ENCODE measurements around the gene TFCP2L1. TPM values are rescaled to one million over a fixed set of nuclear protein-coding genes. Genes with fewer than 3 reads are reported as not detected.
"Not testable (repeated sequence)": the region's sequence is repeated elsewhere in the genome, so short reads cannot be mapped to it uniquely, and the experiment has no call there.

The TFCP2L1 gene
- total RNA-seq, 1 experiment from 2014 or later = 1.8 TPM

DNA sequence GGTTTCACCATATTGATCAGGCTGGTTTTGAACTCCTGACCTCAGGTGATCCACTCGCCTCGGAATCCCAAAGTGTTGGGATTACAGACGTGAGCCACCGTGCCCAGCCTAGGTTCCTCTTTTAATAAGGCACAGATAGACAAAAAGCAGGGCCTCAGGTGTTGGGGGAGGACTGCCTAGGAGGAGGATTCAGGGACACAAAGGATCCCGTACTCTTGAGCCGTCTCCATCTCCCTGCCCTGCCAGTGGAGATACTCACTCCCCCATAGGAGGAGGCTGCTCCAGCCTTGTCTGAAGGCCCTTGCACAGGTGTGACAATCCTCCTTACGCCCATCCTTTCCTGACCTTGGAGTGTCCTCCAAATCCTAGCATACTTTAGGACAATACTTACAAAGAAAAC, 32.0 kb upstream of the TFCP2L1 start:
- TF ChIP-seq, protein P1, sequence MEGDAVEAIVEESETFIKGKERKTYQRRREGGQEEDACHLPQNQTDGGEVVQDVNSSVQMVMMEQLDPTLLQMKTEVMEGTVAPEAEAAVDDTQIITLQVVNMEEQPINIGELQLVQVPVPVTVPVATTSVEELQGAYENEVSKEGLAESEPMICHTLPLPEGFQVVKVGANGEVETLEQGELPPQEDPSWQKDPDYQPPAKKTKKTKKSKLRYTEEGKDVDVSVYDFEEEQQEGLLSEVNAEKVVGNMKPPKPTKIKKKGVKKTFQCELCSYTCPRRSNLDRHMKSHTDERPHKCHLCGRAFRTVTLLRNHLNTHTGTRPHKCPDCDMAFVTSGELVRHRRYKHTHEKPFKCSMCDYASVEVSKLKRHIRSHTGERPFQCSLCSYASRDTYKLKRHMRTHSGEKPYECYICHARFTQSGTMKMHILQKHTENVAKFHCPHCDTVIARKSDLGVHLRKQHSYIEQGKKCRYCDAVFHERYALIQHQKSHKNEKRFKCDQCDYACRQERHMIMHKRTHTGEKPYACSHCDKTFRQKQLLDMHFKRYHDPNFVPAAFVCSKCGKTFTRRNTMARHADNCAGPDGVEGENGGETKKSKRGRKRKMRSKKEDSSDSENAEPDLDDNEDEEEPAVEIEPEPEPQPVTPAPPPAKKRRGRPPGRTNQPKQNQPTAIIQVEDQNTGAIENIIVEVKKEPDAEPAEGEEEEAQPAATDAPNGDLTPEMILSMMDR (conservative IDR thresholded peaks at IDR 0.05) = no peak
- Histone ChIP-seq H3K9me3 (ENCODE audit: control insufficient read depth, low read depth, low read length) (no peaks in the 10 kb centered on the region), H2BK5ac (ENCODE audit: insufficient read length, low read length) (no peak overlapping the region), H3K14ac (ENCODE audit: insufficient read depth, low read length) (no peak overlapping the region), H4K8ac (replicated peaks; ENCODE audit: insufficient read length, low read depth, low read length) (no peak overlapping the region), H3K79me1 (ENCODE audit: insufficient read depth, low read depth, low read length, poor library complexity, severe bottlenecking) (no peaks in the 10 kb centered on the region), H3K4ac (ENCODE audit: low read depth, low read length) (no peak overlapping the region), H3T11ph (ENCODE audit: low read length) (no peak overlapping the region), H2BK120ac (ENCODE audit: low read depth, low read length, poor library complexity, severe bottlenecking) (no peak overlapping the region), H3K27me3 (ENCODE audit: insufficient read depth, low read length) (no peaks in the 10 kb centered on the region), H2BK12ac (ENCODE audit: insufficient read length, low read depth, low read length) (no peak overlapping the region), H4K20me1 (ENCODE audit: control insufficient read depth, insufficient read depth, insufficient read length) (no peaks in the 10 kb centered on the region), H2AFZ (ENCODE audit: low read length) (no peak overlapping the region), H3K4me2 (ENCODE audit: insufficient read depth, insufficient read length, low read length) (no peak overlapping the region), H2BK20ac (ENCODE audit: low read depth, low read length, poor library complexity, severe bottlenecking) (no peak overlapping the region), H3K27ac (ENCODE audit: insufficient read length, low read depth, low read length) (no peak overlapping the region), H3K9ac (ENCODE audit: extremely low read depth, insufficient read length, low read length) (no peak overlapping the region), H3K79me2 (ENCODE audit: insufficient read depth, low read length) (no peaks in the 10 kb centered on the region), H4K5ac (ENCODE audit: insufficient read length, low read depth, low read length) (no peak overlapping the region), H3K4me1 (ENCODE audit: insufficient read depth, low read length) (no peaks in the 10 kb centered on the region), H4K91ac (ENCODE audit: insufficient read length, low read depth, low read length) (no peak overlapping the region), H3K56ac (ENCODE audit: insufficient read length, low read depth, low read length) (no peak overlapping the region), H3K18ac (ENCODE audit: insufficient read length, low read depth, low read length) (no peak overlapping the region), H3K23me2 (ENCODE audit: insufficient read length, low read depth, low read length, poor library complexity, severe bottlenecking) (no peaks in the 10 kb centered on the region), H2BK15ac (ENCODE audit: low read depth, low read length) (no peak overlapping the region), H3K23ac (ENCODE audit: insufficient read length, low read depth, low read length) (no peak overlapping the region), H2AK5ac (ENCODE audit: insufficient read length, low read length) (no peak overlapping the region)
- Mint-ChIP-seq H3K9me3 (no peaks in the 10 kb centered on the region), H3K4me3 (no peak overlapping the region), H3K27me3 (ENCODE audit: low read depth) (peaks cover 2% of the 10 kb centered on the region), H3K36me3 (ENCODE audit: insufficient read depth in 1 of 3, low read depth in 3 of 3) (no peaks in the 10 kb centered on the region), H3K27ac (no peak overlapping the region), H3K4me1 (no peaks in the 10 kb centered on the region)
- DNase-seq = no peak
- no CpG with 5 or more reads among the region's 7 CpGs for WGBS (ENCODE audit: extremely low coverage, insufficient read length, low lambda C conversion rate)

DNA sequence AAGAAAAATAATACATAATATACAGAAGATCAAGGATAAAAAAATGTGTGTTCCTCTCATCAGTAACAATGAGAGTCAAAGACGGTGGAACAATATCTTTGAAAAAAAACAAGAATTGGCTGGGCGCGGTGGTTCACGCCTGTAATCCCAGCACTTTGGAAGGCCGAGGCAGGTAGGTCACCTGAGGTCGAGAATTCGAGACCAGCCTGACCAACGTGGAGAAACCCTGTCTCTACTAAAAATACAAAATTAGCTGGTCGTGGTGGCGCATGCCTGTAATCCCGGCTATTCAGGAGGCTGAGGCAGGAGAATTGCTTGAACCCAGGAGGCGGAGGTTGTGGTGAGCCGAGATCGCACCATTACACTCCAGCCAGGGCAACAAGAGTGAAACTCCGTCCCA, 28.7 kb upstream of the TFCP2L1 start:
- not testable (repeated sequence) for H3K9me3 ChIP-seq (ENCODE audit: control insufficient read depth, low read depth, low read length); H3K4me1 ChIP-seq (ENCODE audit: insufficient read depth, low read length)

More for the DNA sequence above, 28.7 kb upstream of the TFCP2L1 start:
- not testable (repeated sequence) for H3K4ac ChIP-seq (ENCODE audit: low read depth, low read length); H3K27ac ChIP-seq (ENCODE audit: insufficient read length, low read depth, low read length); H4K5ac ChIP-seq (ENCODE audit: insufficient read length, low read depth, low read length); H2BK15ac ChIP-seq (ENCODE audit: low read depth, low read length); H3K18ac ChIP-seq (ENCODE audit: insufficient read length, low read depth, low read length); H2BK12ac ChIP-seq (ENCODE audit: insufficient read length, low read depth, low read length); H3K79me2 ChIP-seq (ENCODE audit: insufficient read depth, low read length); H3K9ac ChIP-seq (ENCODE audit: extremely low read depth, insufficient read length, low read length); H3K79me1 ChIP-seq (ENCODE audit: insufficient read depth, low read depth, low read length, poor library complexity, severe bottlenecking); H3K36me3 Mint-ChIP-seq (ENCODE audit: insufficient read depth in 1 of 3, low read depth in 3 of 3); H2BK5ac ChIP-seq (ENCODE audit: insufficient read length, low read length); H3K23ac ChIP-seq (ENCODE audit: insufficient read length, low read depth, low read length); H3K4me3 Mint-ChIP-seq; H4K8ac ChIP-seq (replicated peaks; ENCODE audit: insufficient read length, low read depth, low read length); H3K4me2 ChIP-seq (ENCODE audit: insufficient read depth, insufficient read length, low read length); H3T11ph ChIP-seq (ENCODE audit: low read length); H3K23me2 ChIP-seq (ENCODE audit: insufficient read length, low read depth, low read length, poor library complexity, severe bottlenecking); H2BK120ac ChIP-seq (ENCODE audit: low read depth, low read length, poor library complexity, severe bottlenecking); H3K14ac ChIP-seq (ENCODE audit: insufficient read depth, low read length); H3K4me1 Mint-ChIP-seq; H2BK20ac ChIP-seq (ENCODE audit: low read depth, low read length, poor library complexity, severe bottlenecking); H4K91ac ChIP-seq (ENCODE audit: insufficient read length, low read depth, low read length); H2AK5ac ChIP-seq (ENCODE audit: insufficient read length, low read length); H4K20me1 ChIP-seq (ENCODE audit: control insufficient read depth, insufficient read depth, insufficient read length); H3K27ac Mint-ChIP-seq; H3K9me3 Mint-ChIP-seq; H3K27me3 ChIP-seq (ENCODE audit: insufficient read depth, low read length); H2AFZ ChIP-seq (ENCODE audit: low read length); H3K27me3 Mint-ChIP-seq (ENCODE audit: low read depth); H3K56ac ChIP-seq (ENCODE audit: insufficient read length, low read depth, low read length); DNase-seq
- no CpG with 5 or more reads among the region's 15 CpGs for WGBS (ENCODE audit: extremely low coverage, insufficient read length, low lambda C conversion rate)

All from H9 (cell line).